HG03066 (cell line): ENCODE data around the gene PTPRG.
A peak's percentile ranks its signal among the peaks of the same experiment; 100 is the strongest.

ENCODE experiments used
- ATAC-seq: cut with Tn5 transposase; IDR thresholded peaks from one replicate; pipeline ENCODE4 v1.9.1; 2021; ENCODE audit warnings: low read depth; ENCODE audit not compliant: unreplicated experiment

The PTPRG gene

DNA sequence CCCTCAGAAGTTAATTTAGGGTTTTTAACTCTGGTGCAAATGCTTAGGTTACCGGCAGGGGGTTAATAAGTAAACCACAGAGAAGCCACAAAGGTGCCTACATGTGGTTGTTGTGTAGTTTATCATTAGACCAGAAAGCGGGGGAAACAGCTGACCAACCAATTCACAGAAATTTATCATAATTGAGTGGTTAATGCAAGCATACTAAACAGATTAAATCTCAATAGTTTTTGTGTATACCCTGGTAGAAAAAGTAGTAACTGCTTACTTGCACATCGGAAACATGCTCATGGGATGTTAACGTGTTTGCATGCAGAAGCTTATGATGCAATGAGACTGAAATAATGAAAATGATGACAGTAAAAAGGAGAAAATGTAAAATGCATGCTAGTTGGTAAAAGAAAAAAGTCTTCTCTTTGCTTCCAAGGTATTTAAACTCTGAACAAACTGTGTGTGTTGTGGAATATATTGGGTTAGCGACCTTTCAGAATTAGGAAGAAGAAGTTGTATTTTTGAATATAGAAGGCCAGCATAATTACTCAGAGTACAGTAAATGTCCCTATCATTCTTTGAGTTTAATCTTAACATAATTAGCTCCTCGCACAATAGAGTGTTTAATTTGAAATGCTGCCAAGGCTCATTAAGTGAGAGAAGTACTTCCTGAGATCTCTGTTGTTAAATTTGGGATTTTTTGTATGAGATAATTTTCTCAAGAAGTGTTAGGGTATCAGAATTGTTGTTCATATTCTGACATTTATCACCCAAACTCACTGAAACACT is 316.2 kb downstream of the PTPRG start:
- peak; percentile 98 for ATAC-seq

GRCh38 chr3:61882253-61882652 is 320.9 kb downstream of the PTPRG start:
- no peak for ATAC-seq

DNA sequence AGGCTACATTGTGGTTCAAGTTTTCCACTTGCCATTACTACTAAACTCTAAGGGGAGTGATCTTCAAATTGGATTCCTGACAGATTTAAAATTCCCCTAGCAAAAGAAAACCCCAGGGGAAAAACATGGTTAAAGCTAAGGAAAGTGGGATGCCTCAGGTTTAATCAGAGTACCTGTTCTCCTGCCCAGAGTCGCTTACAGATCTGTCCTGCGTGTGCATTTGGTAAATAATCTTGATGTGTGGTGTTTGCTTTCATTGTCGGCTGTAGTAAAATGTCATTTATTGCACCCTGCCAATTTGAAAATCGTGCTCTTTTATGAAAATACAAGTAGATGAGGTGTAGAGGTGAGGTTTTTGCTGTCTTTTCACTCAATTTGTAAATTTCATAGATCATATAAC is 323.4 kb downstream of the PTPRG start:
- no peak for ATAC-seq

- no peak for ATAC-seq
Measured at GRCh38 chr3:61885414-61885813, 324.0 kb downstream of the PTPRG start.

DNA sequence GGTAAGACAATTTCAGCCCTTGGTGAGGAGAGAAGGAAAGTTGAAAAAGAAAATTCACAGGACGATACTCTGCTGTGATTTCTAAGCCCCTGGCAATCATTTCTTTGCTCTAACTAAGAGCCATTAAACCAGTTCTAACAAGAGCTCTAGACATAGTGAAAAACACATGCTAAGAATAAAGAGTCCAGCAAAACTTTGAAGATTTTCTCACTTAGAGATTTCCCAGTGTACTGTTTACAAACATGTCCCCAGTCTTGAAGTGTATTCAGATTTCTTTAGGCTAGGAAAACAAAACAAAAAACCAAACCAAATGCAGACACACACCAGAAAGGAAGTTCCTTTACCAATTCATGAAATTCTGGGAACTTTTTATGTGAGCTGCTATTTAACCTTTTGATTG is 325.8 kb downstream of the PTPRG start:
- ATAC-seq: no peak

- ATAC-seq: no peak
Measured at GRCh38 chr3:61889259-61889658, 327.9 kb downstream of the PTPRG start.

DNA sequence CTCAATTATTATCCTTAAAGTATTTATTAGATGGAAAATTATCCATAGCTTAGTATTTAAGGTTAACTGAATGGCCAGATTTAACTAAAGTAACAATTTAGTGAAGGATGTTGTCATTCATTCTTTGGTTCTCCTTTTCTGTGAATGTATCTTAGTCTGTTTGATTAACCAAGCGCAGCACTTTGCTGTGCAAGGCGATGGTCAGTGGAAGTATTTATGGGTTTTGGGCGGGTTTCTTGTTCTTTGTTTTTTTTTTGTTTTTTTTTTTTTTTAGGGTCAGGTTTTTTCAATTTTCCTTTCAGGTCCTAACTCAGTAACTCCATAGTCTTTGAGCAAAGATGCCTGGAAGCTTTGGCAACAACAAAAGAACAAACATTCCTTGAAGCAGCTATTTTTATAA is 328.8 kb downstream of the PTPRG start:
- ATAC-seq: no peak

GRCh38 chr3:61890586-61890985 is 329.2 kb downstream of the PTPRG start:
- ATAC-seq: no peak

- no peak for ATAC-seq
Measured at GRCh38 chr3:61892891-61893290, 331.5 kb downstream of the PTPRG start.

- ATAC-seq: no peak
Measured at GRCh38 chr3:61893840-61894566, 332.6 kb downstream of the PTPRG start.

GRCh38 chr3:61894988-61895935 is 333.9 kb downstream of the PTPRG start:
- ATAC-seq: peak; percentile 94

GRCh38 chr3:61896251-61896650 is 334.9 kb downstream of the PTPRG start:
- ATAC-seq: no peak

GRCh38 chr3:61897848-61898247 is 336.5 kb downstream of the PTPRG start:
- no peak for ATAC-seq

- ATAC-seq: no peak
Measured at GRCh38 chr3:61899700-61900462, 338.5 kb downstream of the PTPRG start.

GRCh38 chr3:61901496-61901895 is 340.1 kb downstream of the PTPRG start:
- no peak for ATAC-seq

- no peak for ATAC-seq
Measured at GRCh38 chr3:61901986-61902385, 340.6 kb downstream of the PTPRG start.

DNA sequence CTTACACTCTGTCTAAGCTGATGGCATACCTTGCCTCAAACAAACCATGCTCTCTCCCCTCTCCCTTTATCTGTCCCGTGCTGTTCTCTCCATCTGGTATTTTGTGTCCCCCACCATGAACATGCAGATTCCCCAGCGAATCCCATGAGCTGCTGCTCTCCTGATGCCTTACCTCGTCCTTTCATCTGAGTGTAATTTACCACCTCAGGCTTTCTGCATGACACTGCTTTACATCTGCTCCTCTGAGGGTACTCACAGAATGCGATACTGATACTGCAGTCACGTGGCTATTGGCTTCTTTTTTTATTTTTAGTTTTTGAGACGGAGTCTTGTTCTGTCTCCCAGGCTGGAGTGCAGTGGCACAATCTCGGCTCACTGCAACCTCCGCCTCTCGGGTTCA is 341.7 kb downstream of the PTPRG start:
- no peak for ATAC-seq

DNA sequence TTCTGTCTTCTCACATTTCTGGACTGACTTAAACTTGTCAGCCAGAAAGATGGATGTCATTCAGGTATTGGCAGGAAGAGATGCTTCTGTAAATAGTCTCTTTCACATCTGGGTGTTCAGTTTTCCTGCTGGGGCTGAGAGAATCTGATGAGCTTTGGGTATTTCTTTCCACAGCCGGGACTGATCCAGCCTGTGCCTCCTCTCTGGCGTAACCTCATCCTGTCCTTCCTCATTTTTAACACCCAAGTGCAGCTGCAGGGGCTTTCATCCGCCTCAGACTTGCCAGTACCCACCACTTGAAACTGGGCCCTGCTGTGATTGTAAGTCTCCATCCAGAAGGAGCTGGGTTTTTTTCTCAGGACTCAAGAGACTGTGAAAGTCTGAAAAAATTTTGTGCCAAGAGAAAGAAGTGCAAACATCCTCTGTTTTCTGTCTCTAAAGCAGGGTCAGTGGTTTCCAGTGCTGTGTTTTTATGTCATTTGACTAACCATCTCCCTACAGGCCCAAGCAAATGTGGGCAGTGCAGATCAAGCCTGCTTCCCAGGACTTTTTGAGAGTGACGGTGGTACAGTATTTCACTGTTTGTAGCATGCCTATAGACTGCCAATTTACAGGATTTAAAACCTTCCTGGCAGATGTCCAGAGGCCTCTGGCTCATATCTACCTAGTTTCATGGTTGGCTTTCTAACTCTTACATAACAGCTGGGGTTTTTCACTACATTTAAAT is 342.7 kb downstream of the PTPRG start:
- ATAC-seq: no peak

DNA sequence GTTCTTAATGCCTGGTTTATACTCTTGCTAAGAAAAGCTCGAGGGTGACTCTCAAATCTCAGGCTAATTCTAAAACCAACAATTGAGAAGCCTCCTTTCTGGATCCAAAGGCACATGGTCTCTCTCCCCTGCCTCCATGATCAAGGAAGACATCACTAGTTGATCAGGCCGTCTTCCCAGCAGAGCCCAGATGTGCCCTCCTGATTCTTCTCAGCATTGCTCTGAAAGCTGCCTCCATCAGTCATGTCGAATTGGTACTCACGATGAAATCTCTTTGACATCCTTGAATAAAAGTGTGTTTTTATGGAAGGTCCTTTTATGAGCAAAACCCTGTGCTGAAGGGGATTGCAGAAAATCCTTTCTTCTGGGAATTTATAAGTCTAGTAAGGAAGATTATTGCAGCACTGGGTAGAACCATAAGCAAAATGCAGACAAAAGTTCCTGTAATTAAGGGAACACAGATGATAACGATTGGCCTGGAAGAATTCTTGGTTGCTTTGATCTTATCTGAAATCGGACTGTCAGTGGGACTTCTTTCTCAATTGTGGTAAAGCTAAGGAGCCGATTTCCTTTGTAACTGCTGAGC is 345.9 kb downstream of the PTPRG start:
- ATAC-seq: no peak
